H1 (cell line): Measurements from ENCODE around the gene CENPA. TPM values are rescaled to one million over a fixed set of nuclear protein-coding genes. Genes with fewer than 3 reads are reported as not detected.

Source experiments
- NANOG ChIP-seq: IDR thresholded peaks from 2 replicates; pipeline ENCODE4 v1.6.1; 2011; ENCODE audit warnings: low read length, low read depth, mild to moderate bottlenecking, inconsistent platforms; ENCODE audit not compliant: insufficient read depth, poor library complexity, severe bottlenecking
- polyA plus RNA-seq, 7 experiments: library from polyadenylated mRNA; depleted of rRNA in 3 of 7; stranded (reverse) in 5 of 7; unstranded in 2 of 7; fragments of >200 nt in 5 of 7; fragments of 200-250 nt in 2 of 7; gene quantifications; 1 replicate in 5 of 7; 2 replicates in 1 of 7; 4 replicates in 1 of 7; pipeline versions ENCODE4 v1.2.1 to v1.2.3, GENCODE V29; 2011 to 2013; ENCODE audit warnings: missing spikeins in 2 of 7, mixed read lengths in 2 of 7
- total RNA-seq: library from RNA; stranded (reverse); fragmentation: NEBNext Ultra II Directional; extraction: Animal tissue kit (Norgen Biotek cat#: 25700); gene quantifications from 2 replicates; pipeline ENCODE4 v1.2.1, GENCODE V29; 2021

CENPA gene
- total and polyA plus RNA-seq, 2 of the 8 experiments (the other 6 are each of a cell fraction or from before 2014, with no cell fraction given) = 19.4 to 30.9 TPM

GRCh38 chr2:26764078-26764887, 21.6 kb upstream of the CENPA start, which contains the start of gene SLC35F6 (continued):
- TF ChIP-seq NANOG = no peak
- TF ChIP-seq, all 59 proteins: peak for 14
